HG02798 (cell line): ENCODE data around the gene RTF1.
"Not testable (repeated sequence)": the region's sequence is repeated elsewhere in the genome, so short reads cannot be mapped to it uniquely, and the experiment has no call there.

ENCODE experiments used
- ATAC-seq: cut with Tn5 transposase; IDR thresholded peaks from one replicate; pipeline ENCODE4 v1.9.1; 2021; ENCODE audit warnings: mild to moderate bottlenecking; ENCODE audit not compliant: unreplicated experiment, poor library complexity

The RTF1 gene

GRCh38 chr15:41416742-41417417 lies at the start of gene RTF1:
Gene RTF1, plus strand, starts transcription at chr15:41417095. Its CDS starts 21 bp downstream, at chr15:41417116.
- peak; percentile 92 for ATAC-seq

- no peak for ATAC-seq
These were observed 49.5 kb upstream of the RTF1 start for GRCh38 chr15:41367418-41367817.

GRCh38 chr15:41377978-41378377 lies 38.9 kb upstream of the RTF1 start:
- ATAC-seq, result no peak

GRCh38 chr15:41383974-41384749 lies 32.7 kb upstream of the RTF1 start:
- ATAC-seq, result not testable (repeated sequence)

- ATAC-seq, result no peak
These were observed 29.2 kb upstream of the RTF1 start for GRCh38 chr15:41387646-41388045.

- ATAC-seq, result no peak
These were observed 24.2 kb upstream of the RTF1 start for GRCh38 chr15:41392659-41393058.

GRCh38 chr15:41394924-41395323 lies 22.0 kb upstream of the RTF1 start:
- ATAC-seq, result no peak

- no peak for ATAC-seq
These were observed 20.8 kb upstream of the RTF1 start for GRCh38 chr15:41396111-41396510.

GRCh38 chr15:41401904-41402267 lies 15.0 kb upstream of the RTF1 start:
- ATAC-seq, result peak; percentile 12

- ATAC-seq, result no peak
These were observed 9.6 kb upstream of the RTF1 start for GRCh38 chr15:41407341-41407740.

GRCh38 chr15:41408234-41408641 lies 8.7 kb upstream of the RTF1 start:
- ATAC-seq, result no peak

- no peak for ATAC-seq
These were observed 5.9 kb upstream of the RTF1 start for GRCh38 chr15:41411031-41411430.

- ATAC-seq, result no peak
These were observed 5.5 kb upstream of the RTF1 start for GRCh38 chr15:41411441-41411840.

- no peak for ATAC-seq
These were observed 660 bp upstream of the RTF1 start for GRCh38 chr15:41416128-41416741.

- ATAC-seq, result peak; percentile 47
These were observed 712 bp downstream of the RTF1 start for GRCh38 chr15:41417418-41418195.

GRCh38 chr15:41423979-41424659 lies 7.2 kb downstream of the RTF1 start:
- ATAC-seq, result peak; percentile 75

GRCh38 chr15:41424809-41425208 lies 7.9 kb downstream of the RTF1 start:
- ATAC-seq, result no peak

- not testable (repeated sequence) for ATAC-seq
These were observed 9.0 kb downstream of the RTF1 start for GRCh38 chr15:41425907-41426306.

GRCh38 chr15:41429003-41429890 lies 12.4 kb downstream of the RTF1 start:
- peak; percentile 80 for ATAC-seq
